Fibroblast of peridontal ligament (primary cell): ENCODE results near the gene PTPN2.

Source experiments
- DNase-seq: peaks from one replicate; pipeline ENCODE4 v3.0.0-alpha.2; 2010; ENCODE audit errors: extremely low read depth

The PTPN2 gene

GRCh38 chr18:12747530-12748315 is 136.3 kb downstream of the PTPN2 start:
- DNase-seq: peak; percentile 21

DNA sequence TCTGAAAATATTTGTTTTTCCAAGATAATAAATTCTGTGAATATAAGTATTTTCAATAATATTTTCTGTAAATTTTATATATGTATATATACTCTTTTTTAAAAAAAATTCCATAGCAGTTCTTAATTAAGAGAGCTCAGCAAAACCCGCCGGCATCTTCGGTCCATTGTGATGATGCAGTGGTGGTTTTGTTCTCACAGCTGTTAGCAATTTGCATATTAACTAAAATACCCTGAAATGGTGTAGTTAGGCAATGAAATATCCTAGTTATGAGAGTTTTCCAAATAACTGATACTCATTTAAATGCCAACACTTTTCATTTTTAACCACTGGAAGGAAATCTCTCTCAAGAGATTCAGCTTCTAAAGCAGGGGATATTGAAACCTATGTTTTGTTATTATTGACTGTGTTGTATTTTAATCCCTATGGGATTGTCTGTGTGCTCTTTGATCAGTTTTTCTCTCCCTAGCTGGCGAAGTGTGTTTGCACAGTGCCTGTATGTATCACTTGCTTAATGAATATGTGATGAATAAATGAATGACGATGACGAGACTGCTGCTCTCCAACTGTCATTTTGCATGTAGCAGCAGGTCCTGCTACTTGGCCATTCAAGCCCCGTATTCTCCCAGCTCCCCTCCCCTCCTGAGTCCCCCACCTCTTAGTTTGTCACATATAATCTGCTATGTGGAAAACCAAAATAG is 138.8 kb downstream of the PTPN2 start:
- DNase-seq: peak; percentile 75

DNA sequence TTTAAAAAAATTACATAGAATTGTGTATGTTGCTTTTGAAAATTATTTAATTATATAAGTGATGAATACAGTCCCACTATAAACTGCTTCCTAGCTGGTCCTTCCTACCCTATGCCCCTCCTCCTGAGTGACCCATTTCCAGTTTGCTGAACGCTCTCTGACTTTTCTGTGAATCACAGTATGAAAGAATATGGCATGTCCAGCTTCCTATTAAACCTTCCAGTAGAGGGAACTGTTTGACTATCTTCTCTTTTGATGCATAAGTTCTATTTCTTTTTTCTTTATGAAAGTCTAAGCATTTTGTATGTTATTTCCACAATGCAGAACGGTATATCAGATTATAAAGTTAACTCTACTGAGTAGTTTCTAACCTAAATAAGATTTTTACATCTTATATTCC is 139.9 kb downstream of the PTPN2 start:
- DNase-seq: peak; percentile 88

DNA sequence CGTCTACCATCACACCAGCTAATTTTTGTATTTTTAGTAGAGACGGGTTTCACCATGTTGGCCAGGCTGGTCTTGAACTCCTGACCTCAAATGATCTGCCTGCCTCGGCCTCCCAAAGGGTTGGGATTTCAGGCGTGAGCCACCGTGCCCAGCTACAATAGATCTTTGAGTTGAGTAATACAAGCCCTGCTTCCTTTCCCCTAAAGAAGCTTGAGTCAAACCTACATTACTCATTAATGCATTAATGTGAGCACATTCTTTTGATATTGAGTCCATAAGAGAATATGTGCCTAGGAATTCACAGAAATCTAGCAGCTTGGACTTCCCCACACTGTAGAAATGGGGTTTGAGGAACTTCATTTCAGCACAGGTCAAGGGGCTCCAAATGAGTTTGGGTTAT is 141.6 kb downstream of the PTPN2 start:
- DNase-seq: no peak
